ENCODE results near the gene GZMM. TPM values are rescaled to one million over a fixed set of nuclear protein-coding genes. Genes with fewer than 3 reads are reported as not detected.
"Not testable (repeated sequence)": the region's sequence is repeated elsewhere in the genome, so short reads cannot be mapped to it uniquely, and the experiment has no call there.

Gene GZMM
- total RNA-seq, 1 donor from 2014 or later = 2.9 TPM

GRCh38 chr19:581399-582111 lies 37.7 kb downstream of the GZMM start:
- Histone ChIP-seq H3K27ac (no peak overlapping the region), H3K9me3 (no peaks in the 10 kb centered on the region), H3K36me3 (peaks cover 37% of the 10 kb centered on the region), H3K4me1 (peaks cover 8% of the 10 kb centered on the region), H3K27me3 (no peaks in the 10 kb centered on the region), H3K4me3 (no peak overlapping the region)
- intact Hi-C loops (cut with DNase I) = loop anchor here (5.0 kb wide), 1 partner anchor 151 kb away; no protein-coding TSS in a partner anchor
- ATAC-seq (no peak), DNase-seq (no peak)
- TF ChIP-seq CTCF (IDR thresholded peaks at IDR 0.05) = no peak

- ATAC-seq (peak; percentile 26), DNase-seq (no peak)
- TF ChIP-seq CTCF (IDR thresholded peaks at IDR 0.05) = no peak
- Histone ChIP-seq H3K27ac (no peak overlapping the region), H3K9me3 (no peaks in the 10 kb centered on the region), H3K36me3 (peaks cover 37% of the 10 kb centered on the region), H3K4me3 (no peak overlapping the region), H3K4me1 (peaks cover 2% of the 10 kb centered on the region), H3K27me3 (peaks cover 1% of the 10 kb centered on the region)
- intact Hi-C loops (cut with DNase I) = loop anchor here (5.0 kb wide), 1 partner anchor 150 kb away; no protein-coding TSS in a partner anchor
Measured at GRCh38 chr19:582497-583197, 38.8 kb downstream of the GZMM start.

- Histone ChIP-seq H3K4me1 (peaks cover 8% of the 10 kb centered on the region), H3K36me3 (peaks cover 37% of the 10 kb centered on the region), H3K4me3 (no peak overlapping the region), H3K9me3 (no peaks in the 10 kb centered on the region), H3K27me3 (peaks cover 9% of the 10 kb centered on the region), H3K27ac (no peak overlapping the region)
- intact Hi-C loops (cut with DNase I) = loop anchor here (5.0 kb wide), 1 partner anchor 149 kb away; no protein-coding TSS in a partner anchor
- ATAC-seq (no peak), DNase-seq (no peak)
- no peak for TF ChIP-seq CTCF (IDR thresholded peaks at IDR 0.05)
Measured at GRCh38 chr19:583198-583967, 39.5 kb downstream of the GZMM start.

DNA sequence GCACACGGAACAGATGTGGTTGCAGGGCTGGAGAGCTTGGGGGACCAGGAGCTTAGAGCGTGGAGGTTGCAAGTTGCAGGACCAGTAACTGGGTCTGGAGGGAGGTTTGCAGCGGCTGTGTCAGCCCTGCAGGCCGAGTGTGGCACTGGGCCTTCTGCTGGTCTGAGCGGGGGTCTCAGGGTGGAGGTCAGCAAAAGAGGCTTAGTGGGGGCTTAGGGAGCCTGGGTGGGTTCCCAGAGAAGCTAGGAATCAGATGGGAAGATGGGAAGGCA lies 40.1 kb downstream of the GZMM start:
- no peak overlapping the region for H3K4me3 ChIP-seq
- peaks cover 14% of the 10 kb centered on the region for H3K27me3 ChIP-seq
- no peak overlapping the region for H3K27ac ChIP-seq
- H3K9me3 ChIP-seq = no peaks in the 10 kb centered on the region
- ATAC-seq = no peak
- peaks cover 37% of the 10 kb centered on the region for H3K36me3 ChIP-seq
- TF ChIP-seq CTCF (IDR thresholded peaks at IDR 0.05) = no peak
- peaks cover 10% of the 10 kb centered on the region for H3K4me1 ChIP-seq
- no peak for DNase-seq
- intact Hi-C loops (cut with DNase I) = loop anchor here (5.0 kb wide), 1 partner anchor 148 kb away; no protein-coding TSS in a partner anchor

DNA sequence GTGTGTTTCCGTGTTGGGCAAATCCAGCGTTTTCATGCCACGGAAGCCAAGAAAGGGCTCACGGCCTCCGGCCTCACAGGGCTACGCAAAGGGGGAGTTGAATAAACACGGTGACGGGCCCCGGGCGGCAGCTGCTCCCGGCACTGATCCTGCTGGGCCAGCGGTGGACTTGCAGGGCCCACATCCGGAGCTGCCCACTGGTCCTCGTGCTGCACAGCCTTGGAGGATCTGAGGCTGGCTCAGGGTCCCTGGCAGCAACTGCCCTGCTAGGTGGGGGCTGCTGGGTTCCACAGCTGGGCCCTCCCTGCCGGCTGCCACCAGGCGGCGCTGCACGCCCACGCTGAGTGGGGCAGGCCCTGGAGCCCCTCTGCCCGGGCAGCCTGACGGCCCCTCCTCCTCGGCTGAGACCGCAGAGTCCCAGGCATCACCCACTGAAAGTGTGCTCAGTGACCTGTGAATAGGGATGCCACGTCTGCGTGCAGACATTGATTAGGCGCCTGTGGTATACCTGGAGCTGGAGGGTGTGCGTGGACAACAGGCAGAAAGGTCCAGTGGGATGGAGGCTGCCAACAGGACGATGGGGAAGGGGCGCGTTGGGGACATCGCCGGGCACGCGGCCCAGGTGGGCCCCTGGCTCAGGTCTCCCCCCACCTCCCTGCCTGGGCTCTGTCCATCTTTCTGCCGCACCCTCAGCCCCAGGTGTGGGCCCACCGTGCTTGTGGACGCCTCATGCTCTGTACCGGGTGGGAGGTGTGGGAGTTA lies 40.6 kb downstream of the GZMM start:
- peaks cover 19% of the 10 kb centered on the region for H3K27me3 ChIP-seq
- peak; percentile 77 for DNase-seq
- intact Hi-C loops (cut with DNase I) = loop anchor here (5.0 kb wide), 1 partner anchor 148 kb away; no protein-coding TSS in a partner anchor

GRCh38 chr19:585146-585545 lies 41.3 kb downstream of the GZMM start:
- ATAC-seq; H3K27ac ChIP-seq; H3K4me3 ChIP-seq; intact Hi-C loops (cut with DNase I); DNase-seq; H3K9me3 ChIP-seq: not testable (repeated sequence)
- Histone ChIP-seq H3K27me3 (peaks cover 20% of the 10 kb centered on the region), H3K4me1 (peaks cover 10% of the 10 kb centered on the region), H3K36me3 (peaks cover 31% of the 10 kb centered on the region)

More for the DNA sequence above, 40.6 kb downstream of the GZMM start:
- peak; percentile 67 for ATAC-seq
- Histone ChIP-seq H3K27ac (no peak overlapping the region), H3K9me3 (no peaks in the 10 kb centered on the region), H3K36me3 (peaks cover 35% of the 10 kb centered on the region), H3K4me3 (no peak overlapping the region), H3K4me1 (peaks cover 10% of the 10 kb centered on the region)
- peak; percentile 84 for TF ChIP-seq CTCF (IDR thresholded peaks at IDR 0.05)
